Body of pancreas (tissue), 4 donors: Measurements from ENCODE around the gene YWHAQ.
"Not testable (repeated sequence)": the region's sequence is repeated elsewhere in the genome, so short reads cannot be mapped to it uniquely, and the experiment has no call there.

Experiments
- POLR2A ChIP-seq, 3 donors: fragments of 450-650 bp; IDR thresholded peaks; one replicate each; pipeline ENCODE4 v1.6.1; 2016; ENCODE audit warnings: antibody characterized with exemption in 3 of 3, mild to moderate bottlenecking in 2 of 3
- TF ChIP-seq, protein P1 (sequence below), 7 experiments: fragments of 450-650 bp in 4 of 7; fragments of 200-600 bp in 3 of 7; sonication (generic) in 3 of 7; IDR thresholded peaks; one replicate each; pipeline ENCODE4 v1.5.1; 2016 to 2019; ENCODE audit warnings: antibody characterized with exemption in 7 of 7

DNA sequence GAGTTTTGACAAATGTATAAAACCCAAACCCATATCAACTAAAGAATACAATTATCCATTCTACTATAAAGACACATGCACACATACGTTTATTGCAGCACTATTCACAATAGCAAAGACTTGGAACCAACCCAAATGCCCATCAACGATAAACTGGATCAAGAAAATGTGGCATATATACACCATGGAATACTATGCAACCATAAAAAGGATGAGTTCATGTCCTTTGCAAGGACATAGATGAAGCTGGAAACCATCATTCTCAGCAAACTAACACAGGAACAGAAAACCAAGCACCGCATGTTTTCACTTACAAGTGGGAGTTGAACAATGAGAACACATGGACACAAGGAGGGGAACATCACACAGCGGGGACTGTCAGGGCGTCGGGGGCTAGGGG is 9.1 kb downstream of the YWHAQ start:
- TF ChIP-seq, protein P1, sequence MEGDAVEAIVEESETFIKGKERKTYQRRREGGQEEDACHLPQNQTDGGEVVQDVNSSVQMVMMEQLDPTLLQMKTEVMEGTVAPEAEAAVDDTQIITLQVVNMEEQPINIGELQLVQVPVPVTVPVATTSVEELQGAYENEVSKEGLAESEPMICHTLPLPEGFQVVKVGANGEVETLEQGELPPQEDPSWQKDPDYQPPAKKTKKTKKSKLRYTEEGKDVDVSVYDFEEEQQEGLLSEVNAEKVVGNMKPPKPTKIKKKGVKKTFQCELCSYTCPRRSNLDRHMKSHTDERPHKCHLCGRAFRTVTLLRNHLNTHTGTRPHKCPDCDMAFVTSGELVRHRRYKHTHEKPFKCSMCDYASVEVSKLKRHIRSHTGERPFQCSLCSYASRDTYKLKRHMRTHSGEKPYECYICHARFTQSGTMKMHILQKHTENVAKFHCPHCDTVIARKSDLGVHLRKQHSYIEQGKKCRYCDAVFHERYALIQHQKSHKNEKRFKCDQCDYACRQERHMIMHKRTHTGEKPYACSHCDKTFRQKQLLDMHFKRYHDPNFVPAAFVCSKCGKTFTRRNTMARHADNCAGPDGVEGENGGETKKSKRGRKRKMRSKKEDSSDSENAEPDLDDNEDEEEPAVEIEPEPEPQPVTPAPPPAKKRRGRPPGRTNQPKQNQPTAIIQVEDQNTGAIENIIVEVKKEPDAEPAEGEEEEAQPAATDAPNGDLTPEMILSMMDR (IDR thresholded peaks at IDR 0.05): not testable (repeated sequence)
- not testable (repeated sequence) for TF ChIP-seq POLR2A (IDR thresholded peaks at IDR 0.05)
